Islet of Langerhans (tissue), 1 donor: ENCODE results near the gene DLG2.
A peak's percentile ranks its signal among the peaks of the same experiment; 100 is the strongest.

Experiments
- FAIRE-seq: peaks from one replicate; lab custom pipeline; 2011; peaks lifted over from hg19 to GRCh38; lab: Jason Lieb, UNC

DLG2 gene

DNA sequence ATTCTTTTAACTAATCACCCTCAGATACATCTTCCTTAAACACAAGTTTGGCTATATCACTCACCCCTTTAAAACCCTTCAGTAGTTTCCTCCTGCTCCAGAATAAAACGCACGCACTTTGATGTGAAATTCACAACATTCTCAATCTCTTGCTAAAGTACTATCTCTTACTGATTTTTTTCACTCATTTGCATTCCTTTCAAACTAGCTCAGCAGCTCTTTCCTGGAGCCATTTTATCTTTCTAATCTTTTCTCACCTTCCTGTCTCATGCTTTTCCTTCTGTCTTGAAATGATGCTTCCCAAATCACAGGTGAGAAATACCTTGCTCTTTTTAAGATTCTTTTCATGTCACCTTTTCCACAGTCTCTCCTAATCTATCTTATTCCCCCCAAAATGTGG is 1074.4 kb downstream of the DLG2 start:
- FAIRE-seq = no peak

DNA sequence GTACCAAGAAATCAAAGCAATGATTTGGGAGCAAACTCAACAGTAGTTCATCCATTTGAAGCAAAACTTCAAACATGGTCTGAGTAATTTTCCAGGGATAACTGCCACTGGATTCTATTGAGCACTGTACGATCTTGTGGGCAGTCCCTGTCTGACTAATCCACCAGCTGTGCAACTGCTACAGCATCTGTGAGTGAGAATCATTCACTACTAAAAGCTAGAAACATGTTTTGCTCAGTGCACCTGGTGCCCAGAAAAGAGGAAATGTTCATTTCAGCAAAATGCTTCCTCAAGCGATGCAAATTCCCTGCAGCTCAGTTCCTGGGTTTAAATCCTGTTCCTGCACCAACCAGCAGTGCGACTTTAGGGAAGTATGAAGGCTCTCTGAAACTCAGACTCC is 1077.9 kb downstream of the DLG2 start:
- FAIRE-seq = no peak

DNA sequence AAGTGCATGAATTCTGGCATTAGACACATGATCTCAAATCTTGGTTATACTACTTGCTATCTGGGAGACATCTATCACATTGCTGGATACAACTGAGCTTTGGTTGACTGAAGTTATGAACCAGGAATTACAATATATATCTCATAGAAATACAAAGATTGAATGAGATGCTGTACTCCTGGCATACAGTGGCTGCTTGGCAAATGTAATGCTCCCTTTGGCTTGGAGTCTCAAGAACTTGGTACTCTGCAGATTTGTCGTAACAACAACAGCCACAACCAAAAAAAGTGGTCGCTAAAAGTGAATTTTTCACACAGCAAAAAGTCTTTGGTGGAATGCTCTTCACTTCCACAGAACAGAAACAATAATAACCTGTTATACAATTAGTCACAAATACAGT is 1082.6 kb downstream of the DLG2 start:
- FAIRE-seq = no peak

DNA sequence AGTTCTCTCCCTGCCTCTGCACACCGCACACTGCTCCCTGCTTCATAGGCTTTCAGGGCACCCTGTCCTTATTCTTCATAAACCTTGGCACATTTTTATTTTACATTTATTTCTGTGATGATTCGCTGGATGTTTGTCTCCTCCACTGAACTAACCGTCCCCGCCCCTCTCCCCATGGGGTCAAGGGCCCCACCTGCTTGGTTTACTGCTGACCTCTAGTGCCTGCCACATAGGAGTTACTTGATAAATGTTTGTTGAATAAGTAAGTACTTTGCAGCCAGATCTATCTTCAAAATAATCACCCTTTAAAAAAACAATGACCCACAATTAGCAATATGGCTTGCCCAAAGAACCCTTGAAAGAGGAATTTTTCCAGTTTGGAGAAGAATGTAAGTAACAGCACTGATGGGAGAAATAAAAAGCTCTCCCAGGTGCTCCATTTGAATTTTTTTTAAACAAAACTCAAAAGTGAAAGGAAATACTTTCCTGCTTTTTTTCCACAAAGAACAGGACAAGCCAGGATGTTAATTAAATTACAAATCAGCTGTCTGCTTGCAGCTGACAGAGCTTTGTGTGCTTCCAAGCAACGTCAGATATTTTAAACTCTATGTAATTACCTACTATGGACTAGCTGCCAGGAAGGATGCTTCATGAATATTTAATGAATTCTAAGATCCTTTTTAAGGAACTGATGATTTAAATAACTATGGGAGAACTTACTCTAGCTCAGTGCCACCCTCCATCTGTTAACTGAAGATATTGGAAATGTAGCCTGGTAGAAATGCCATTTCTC is 1083.6 kb downstream of the DLG2 start:
- FAIRE-seq = no peak

DNA sequence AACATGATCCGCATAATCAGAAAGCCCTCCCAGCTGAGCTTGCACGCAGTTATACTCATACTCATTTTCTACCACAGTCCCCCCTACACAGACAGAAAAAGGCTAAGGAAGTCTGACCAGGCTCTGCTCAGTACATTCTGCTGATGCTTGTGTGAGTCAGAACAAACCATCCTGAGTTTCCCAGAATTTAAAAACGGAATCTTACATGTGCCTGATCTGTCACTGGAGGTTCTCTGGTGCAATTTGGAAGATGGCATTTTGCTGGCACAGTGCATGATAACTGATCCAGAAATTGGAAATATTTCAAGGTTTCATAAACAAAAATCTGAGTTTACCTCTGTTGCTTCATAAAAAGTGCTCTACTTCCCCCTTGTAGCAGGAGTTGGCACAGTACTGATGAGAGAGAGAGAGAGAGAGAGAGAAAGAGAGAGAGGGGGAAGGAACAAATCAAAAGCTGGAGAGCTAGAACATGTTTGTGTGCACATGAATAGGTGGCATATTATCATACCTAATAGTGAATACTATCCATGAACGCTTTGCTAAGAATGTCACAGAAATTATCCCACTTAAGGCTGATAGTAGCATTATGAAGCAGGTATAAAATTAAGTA is 1085.3 kb downstream of the DLG2 start:
- FAIRE-seq = no peak

DNA sequence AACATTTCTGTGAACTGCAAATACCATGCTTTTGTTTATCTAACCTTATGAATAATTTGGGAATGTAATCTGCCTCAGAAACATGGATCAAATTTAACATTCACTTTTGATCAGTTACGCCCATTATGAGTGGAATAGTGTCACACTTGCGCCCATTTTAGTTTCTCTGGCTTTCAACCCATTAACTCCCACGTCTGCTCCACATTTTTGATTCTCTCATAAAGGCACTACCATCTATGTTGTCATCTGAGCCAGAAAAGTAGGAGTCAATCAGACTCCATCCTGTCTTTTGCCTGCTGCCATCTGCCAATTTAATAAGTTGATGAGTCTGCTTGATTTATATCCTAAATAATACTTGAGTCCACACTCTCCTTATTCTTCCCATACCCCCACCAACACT is 1090.7 kb downstream of the DLG2 start:
- FAIRE-seq = no peak

DNA sequence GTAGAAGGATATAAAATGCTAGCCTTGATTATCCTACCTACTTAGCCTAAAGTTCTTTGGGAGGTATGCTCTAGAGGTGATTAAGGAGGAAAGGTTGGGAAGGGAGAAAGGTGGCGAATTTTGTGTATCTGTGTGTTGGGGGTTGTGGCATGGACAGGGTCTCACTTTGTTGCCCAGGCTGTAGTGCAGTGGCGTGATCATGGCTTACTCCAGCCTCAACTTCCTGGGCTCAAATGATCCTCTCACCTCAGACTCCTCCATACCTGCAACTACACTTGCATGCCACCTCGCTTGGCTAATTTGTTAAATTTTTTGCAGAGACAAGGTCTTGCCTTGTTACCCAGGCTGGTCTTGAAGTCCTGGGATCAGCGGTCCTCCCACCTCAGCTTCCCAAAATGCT is 1094.8 kb downstream of the DLG2 start:
- no peak for FAIRE-seq

DNA sequence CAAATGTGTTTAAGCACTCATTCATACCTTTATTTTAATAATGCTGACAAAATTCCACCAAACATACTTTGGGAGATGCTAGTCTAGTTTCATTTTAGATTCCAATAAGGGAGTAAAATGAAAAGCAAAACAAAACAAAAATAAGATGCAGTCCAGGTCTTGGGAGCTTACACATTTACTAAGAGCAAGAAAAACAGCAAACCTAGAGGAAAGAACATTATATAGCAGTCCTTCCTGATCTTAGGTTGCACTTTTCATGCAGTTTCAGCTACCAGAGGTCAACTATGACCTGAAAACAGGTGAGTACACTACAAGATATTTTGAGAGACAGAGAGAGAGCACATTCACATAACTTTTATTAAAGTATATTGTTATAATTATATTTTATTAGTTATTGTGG is 1100.9 kb downstream of the DLG2 start:
- FAIRE-seq = no peak

DNA sequence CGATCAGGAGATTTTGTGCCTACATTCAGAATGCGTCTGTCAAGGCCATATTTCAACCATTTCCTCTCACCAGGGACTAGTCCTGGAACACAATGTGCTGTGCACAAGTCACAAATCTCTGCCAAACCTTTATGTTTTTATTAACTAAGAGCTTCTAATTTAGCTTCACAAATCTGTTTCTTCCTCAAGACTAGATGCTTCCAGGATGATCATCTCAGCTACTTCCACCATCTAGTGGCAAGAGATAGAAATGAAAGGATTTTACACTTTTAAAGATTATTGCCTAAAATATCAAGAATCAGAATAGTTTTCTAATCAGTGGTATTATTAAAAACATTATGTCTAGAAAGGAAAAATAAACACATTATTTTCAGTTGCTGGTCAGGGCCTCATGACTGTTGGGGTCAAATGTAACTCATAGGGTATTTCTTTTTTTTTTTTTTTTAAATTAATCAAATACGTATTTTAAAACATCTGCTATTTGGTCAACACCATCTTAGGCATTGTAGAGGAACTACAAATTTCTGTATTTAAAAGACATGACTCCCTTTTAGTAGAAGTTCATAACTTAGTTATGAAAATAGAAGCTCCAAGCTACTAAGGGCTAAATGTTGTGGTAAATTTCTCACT is 1102.6 kb downstream of the DLG2 start:
- peak; percentile 95 for FAIRE-seq

DNA sequence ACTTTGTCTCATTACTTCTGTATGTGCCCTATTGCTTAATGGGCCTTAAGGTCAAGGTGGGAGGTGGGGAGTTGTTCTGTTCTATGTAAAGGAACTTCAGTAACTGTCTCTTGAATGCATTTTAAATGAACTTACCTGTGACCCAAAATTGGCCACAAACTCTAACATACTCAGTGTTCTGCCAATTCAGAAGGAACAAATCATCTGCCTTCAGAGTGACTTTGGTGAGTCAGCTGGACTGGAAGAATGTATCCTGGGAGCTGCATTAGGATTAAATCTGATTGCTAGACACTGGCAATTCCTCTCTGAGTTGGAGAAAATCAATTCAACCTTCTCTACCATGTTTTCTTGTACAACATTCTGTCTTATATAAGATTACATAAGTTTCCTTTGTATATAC is 1104.8 kb downstream of the DLG2 start:
- no peak for FAIRE-seq

DNA sequence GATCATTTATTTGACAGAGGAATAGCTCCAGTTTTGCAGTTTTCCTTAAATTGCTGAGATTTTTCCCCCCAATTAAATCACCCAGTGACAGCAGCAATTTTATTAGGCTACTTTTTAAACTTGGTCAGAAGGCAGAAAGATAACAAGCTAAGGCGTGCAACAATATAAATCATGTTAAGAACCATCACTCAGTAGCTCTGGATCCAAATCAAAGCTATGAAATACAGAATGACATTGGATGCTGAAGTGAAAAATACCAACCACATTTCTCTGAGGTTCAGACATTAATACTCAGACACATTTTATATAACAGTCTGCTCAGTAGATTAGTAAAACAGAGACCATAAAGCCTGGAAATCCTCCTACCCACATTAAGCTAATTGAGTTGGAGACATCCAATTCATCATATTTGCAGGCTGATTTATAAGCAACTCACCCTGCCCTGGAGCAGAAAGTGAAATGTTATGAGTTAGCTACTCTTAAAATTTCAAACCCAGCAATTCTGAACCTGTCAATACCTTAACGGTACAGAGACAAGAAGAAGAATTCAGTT is 1108.4 kb downstream of the DLG2 start:
- no peak for FAIRE-seq

DNA sequence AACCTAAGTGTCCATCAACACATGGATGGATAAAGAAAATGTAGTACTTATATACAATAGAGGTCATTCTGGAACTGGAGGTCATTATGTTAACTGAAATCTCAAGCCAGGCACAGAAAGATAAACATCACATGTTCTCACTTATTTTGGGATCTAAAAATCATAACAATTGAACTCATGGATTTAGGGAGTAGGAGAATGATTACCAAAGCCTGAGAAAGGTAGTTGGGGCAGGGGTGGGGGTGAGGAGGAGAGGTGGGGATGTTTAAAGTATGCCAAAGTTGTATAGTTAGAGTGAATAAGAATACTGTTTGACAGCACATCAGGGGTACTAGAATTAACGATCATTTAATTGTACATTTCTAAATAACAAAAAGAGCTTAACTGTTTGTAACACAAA is 1112.7 kb downstream of the DLG2 start:
- FAIRE-seq = no peak

DNA sequence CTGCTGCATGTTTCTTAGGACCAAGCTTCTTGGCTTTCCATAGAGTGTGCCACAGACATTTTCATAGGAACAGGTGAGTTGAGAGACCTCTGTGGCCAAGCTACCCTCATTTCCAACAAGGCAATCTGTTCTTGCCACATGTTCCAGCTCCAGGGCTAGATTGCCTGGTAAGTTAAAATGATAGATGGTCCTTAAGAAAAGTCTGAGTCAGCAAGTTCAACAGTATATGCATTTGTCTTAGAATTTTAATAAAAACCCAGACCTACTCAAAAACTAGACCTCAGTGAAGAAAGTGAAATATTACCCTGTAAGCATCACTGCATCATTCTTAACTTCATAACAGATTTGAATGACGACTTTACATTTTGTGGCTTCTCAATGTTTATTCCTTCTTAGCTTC is 1123.6 kb downstream of the DLG2 start:
- no peak for FAIRE-seq

DNA sequence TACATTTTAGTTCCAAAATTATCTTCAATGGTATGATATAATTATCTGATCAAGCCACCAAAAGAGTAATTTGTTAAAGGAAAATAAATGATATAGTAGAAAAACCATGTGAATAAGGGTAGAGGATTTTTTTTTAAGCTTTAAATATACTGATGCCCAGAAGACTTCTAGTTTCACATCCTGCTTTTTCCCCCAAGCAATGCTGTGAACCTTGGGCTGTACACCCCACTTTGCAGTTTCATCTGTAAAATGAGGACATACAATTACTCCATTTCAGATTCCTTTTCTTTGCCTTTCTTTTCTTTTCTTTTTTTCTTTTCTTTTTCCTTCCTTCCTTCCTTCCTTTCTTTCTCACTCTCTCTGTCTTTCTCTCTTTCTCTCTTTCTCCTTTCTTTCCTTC is 1125.4 kb downstream of the DLG2 start:
- no peak for FAIRE-seq

DNA sequence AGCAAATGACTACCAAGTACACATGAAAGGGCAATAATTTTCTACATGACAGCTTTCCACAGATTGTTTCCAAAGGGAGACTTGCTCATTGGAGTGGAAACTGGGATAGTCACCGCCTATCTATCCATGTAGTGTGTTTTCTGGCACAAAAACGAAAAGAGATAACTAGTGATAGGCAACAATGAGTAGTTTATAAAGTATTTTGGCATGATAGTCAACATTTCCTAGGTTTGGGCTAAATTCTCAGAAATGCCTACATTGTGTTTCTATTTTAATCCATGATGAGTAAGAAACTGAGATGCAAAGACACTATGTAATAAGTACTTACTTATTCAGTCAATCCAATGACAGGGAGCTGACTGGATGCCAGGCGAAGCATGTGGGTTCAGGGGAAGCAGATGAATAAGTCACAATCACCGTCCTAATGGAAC is 1129.1 kb downstream of the DLG2 start:
- peak; percentile 84 for FAIRE-seq

DNA sequence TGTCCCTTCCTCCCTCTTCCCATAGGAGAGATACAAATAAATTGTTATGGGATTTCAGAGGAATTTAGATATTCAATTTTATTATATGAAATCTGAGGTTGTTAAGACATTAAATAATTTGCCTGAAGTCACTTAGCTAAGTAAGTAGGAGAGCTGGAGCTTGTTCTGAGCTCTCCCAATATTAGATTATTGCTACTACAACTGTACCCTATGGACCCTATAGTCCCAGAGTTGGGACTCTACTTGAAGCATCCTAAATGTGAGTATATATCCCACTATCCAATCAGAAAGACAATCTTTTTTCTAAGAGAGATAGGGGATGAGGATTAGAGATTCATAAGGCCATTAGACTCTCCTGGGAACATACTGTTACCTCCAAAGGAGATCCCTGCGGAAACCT is 1130.0 kb downstream of the DLG2 start:
- no peak for FAIRE-seq

DNA sequence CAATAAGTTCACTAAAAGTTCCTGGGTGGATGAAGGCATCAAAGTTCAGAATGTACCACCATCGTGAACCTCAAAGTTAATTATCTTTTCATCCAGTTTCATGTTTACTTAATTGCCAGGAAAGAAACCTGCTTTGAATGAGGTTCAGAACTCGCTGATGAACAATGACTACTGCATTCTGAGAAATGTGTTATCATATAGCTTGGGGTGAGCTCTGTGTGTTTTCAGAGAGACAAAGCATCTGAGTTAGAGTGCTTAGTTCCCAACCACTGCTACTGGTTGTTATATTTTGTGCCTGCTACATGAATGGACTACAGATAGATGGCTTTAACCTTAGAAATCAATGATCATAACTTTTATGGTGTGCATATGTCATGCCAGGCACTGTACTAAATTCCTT is 1131.0 kb downstream of the DLG2 start:
- FAIRE-seq = no peak

DNA sequence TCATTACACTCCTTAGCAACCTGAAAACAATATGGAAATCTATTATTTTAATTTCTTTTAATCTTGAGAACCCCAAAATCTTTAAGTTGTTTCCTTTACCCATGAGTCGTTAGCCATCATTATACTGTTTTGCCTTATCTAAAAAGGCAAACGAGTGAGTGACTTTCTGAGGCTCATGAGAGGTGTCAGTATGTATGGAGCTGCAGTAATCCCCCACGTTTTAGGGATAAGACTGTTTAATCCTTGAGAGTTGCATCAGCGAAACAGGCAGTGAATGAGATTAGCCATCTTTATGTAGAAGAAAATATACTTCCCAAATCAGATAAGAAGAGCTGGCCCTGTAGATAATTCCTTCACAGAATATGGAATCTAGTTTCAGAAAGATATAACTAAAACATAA is 1147.0 kb downstream of the DLG2 start:
- FAIRE-seq = no peak

DNA sequence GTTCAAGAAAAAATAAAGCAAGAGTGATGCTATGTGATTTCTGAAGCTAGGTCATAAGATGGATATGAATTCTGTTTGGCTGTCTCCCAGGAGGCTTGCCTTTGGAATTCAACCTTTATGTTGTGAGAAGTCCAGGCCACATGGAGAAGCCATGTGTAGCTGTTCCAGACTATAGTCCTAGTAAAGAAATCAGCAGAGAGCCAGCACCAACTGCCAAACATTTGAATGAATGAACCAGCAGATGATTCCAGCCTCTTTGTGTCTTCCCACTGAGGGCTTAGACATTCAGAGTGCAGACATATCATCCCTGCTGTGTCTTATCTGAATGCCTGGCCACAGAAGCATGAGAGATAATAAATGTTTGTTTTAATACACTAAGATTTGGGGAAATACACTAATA is 1150.6 kb downstream of the DLG2 start:
- FAIRE-seq = no peak

DNA sequence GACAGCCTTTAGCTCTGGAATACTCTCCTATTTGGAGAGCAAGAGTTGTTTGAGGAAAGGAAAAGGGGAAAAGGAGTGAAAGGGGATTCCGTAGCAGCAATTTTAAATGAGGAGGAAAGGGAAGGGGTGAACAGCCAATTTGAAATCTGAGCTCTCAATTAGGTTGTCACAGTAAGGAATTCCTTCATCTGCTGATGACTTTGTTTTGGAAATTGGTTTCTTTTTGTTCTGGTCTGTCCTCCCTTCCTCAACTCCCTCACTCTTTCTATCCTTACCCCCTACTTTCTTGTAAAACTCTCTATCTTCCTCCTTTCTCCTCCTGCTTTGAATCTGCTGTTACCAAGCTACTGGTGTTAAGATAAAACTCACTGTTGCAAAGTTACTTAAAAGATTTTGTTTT is 1155.6 kb downstream of the DLG2 start:
- FAIRE-seq = no peak

DNA sequence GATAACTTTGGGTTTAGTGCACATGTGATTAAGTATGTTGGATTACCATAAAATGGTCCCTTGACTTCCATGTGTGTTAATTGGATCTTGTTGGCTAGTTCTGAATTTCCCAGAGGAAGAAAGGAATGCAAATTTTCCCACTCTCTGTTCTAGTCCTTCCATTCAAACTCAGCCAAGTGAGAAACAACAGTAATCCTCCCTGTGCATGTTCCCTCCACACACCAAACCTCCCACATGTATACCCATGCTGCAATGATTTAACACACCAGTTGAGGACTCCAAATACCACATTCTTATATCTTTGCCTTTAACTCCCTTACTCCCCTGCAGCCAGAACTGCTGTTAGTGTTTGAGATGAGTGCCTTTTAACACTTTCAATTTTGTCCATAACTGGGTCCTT is 1158.9 kb downstream of the DLG2 start:
- no peak for FAIRE-seq

DNA sequence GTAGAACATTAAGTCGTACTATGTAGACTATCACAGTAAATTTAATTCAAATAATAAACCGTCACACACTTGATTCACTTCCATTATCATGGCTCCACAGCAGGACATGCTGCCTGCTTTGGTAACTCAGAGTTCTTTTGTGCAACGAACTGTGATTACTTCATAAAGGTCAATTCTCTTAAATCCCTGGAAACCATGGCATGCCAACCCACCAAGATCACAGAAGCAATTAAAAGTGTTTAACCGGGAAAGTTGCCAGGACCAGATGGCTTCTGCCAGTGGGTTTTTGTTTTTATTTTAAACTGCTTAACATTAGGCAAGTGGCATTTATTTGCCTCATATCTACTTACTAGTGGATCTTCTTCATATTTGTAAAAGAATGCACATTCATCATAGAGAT is 1162.1 kb downstream of the DLG2 start:
- peak; percentile 33 for FAIRE-seq

DNA sequence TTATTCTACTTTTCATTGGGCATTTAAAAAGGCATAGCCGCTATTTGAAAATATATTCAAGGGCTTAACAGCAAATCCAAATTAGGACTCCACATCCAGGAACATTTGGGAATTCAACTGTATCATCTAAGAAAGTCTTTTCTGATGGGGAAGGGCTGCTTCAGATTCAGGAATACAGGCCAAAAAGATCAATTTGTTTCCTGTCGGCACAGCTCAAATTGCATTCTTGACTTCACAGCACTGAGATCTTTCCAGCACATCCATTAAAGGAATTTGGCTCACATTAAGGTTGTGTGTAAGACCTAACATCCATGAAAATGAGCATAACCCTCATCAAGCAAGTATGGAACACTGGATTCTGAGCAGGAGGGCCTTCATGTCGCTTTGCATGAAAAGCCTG is 1171.5 kb downstream of the DLG2 start:
- no peak for FAIRE-seq

DNA sequence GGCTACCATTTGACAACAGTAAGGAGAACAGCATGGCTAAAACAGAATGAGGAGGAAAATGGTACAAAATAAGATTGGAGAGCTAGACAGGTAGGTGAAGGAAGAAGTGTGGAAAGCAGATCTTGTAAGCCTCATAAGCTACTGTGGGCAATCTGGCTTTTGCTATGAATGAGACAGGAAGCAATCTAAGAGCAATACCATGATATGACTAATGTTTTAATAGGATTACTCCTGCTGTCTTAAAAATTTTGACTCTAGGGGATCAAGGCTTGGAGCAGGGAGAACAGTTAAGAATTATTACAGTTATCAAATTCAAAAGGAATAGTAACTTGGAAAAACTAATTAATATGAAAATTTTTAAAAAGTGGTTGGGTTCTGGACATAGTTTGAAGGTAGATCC is 1174.9 kb downstream of the DLG2 start:
- no peak for FAIRE-seq
